Measurements from ENCODE around the gene DCX.
A peak's percentile ranks its signal among the peaks of the same experiment; 100 is the strongest.

The DCX gene

DNA sequence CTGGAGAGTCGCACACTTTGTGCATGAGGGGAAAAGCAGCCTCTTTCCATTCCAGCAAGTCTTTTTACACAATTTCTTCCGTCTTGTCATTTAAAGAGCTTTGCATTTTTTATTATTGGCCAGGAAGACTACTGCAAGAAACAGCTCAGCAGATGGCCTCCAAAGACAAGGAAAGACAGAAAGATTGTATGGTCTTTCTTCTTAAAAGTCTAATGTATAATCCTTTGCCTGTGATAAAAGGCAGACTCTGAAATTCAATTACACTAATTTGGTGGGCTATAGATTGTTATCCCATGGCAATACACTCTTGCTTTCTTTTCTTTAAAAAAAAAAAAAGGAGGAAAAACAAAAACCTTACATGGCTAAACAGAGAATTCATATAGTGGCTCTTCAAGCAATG lies 147.6 kb downstream of the DCX start:
- no peak overlapping the region for H3K27ac ChIP-seq
- TF ChIP-seq, protein P1, sequence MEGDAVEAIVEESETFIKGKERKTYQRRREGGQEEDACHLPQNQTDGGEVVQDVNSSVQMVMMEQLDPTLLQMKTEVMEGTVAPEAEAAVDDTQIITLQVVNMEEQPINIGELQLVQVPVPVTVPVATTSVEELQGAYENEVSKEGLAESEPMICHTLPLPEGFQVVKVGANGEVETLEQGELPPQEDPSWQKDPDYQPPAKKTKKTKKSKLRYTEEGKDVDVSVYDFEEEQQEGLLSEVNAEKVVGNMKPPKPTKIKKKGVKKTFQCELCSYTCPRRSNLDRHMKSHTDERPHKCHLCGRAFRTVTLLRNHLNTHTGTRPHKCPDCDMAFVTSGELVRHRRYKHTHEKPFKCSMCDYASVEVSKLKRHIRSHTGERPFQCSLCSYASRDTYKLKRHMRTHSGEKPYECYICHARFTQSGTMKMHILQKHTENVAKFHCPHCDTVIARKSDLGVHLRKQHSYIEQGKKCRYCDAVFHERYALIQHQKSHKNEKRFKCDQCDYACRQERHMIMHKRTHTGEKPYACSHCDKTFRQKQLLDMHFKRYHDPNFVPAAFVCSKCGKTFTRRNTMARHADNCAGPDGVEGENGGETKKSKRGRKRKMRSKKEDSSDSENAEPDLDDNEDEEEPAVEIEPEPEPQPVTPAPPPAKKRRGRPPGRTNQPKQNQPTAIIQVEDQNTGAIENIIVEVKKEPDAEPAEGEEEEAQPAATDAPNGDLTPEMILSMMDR (conservative IDR thresholded peaks at IDR 0.05) = no peak

DNA sequence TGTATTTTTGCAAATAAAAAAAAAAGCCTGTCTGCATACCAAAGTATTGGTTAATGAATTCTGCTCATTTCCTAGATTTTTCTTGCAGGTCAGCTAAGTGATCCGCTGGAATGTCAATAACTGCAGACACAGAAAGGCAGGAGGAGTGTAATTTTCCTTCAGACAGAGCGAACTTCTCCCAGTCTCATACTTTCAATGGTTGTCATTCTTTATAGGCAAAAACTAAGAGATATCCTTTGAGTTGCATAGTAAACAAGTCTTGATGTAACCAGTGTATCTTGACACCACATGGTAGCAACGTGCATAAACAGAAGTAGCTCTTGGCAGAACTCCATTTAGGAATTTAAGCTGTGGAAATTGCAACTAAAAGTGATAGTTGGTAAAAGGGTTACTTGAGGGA lies 149.9 kb downstream of the DCX start:
- H3K27ac ChIP-seq = no peak overlapping the region
- TF ChIP-seq, protein P1 (conservative IDR thresholded peaks at IDR 0.05) = no peak

DNA sequence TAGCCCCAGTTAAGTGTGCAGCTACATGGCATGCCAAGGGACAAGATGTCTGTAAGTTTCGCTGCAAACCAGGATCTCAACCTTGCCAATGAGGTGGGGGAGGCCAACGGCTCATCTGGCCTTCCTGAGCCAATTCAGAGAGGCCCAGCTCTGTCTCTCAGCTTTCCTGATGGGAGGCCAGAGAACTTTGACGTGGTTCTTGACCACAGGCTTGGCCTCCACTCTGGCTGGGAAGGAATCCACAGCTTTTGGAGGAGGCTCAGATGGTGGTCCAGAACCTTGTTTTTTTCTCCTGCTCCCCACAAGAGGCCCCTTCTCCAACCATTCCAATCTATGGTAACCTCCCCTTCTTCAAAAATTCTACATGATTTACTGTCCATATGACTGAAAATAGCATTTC lies 151.5 kb downstream of the DCX start:
- TF ChIP-seq, protein P1 (conservative IDR thresholded peaks at IDR 0.05) = no peak
- no peak overlapping the region for H3K27ac ChIP-seq

DNA sequence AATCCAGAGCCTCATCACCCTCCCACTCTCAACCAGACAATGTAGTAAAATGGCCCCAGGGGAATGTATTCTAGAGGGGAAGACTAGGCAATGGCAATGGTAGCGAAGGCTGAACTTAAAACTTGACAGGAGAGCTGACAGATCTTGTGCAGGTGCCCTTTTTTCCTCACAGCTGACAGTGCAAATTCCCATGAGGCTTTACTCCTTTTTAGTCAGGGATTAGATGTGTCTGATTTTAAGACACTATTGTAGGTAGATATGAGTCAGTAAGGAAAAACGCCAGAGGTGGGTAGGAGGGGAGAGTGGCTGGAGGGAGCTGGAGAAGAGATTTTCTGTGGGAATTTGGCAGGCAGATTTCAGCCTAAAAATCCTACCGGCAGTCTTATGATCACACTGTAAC lies 152.4 kb downstream of the DCX start:
- TF ChIP-seq, protein P1 (conservative IDR thresholded peaks at IDR 0.05) = no peak

DNA sequence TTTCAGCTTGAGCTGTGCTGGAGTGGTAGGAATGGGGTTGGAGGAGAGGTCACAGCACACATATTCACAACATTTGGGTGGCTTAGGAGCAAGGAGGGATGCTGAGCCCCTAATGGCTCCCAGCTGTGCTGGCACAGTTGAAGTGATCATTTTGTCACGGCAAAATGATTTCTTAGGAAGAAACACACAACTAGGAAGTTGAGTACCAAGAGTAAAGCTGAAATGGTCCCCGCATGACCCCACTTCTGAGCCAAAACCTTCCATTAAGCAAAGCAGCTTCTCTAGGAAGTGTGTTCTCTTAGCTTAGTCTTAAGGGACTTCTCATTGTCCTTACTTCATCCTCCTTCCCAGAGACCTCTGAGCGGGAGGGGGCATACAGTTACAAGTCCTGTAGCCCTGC lies 154.3 kb downstream of the DCX start:
- TF ChIP-seq, protein P1 (conservative IDR thresholded peaks at IDR 0.05) = no peak

More for the DNA sequence above, 152.4 kb downstream of the DCX start:
- H3K27ac ChIP-seq = no peak overlapping the region

DNA sequence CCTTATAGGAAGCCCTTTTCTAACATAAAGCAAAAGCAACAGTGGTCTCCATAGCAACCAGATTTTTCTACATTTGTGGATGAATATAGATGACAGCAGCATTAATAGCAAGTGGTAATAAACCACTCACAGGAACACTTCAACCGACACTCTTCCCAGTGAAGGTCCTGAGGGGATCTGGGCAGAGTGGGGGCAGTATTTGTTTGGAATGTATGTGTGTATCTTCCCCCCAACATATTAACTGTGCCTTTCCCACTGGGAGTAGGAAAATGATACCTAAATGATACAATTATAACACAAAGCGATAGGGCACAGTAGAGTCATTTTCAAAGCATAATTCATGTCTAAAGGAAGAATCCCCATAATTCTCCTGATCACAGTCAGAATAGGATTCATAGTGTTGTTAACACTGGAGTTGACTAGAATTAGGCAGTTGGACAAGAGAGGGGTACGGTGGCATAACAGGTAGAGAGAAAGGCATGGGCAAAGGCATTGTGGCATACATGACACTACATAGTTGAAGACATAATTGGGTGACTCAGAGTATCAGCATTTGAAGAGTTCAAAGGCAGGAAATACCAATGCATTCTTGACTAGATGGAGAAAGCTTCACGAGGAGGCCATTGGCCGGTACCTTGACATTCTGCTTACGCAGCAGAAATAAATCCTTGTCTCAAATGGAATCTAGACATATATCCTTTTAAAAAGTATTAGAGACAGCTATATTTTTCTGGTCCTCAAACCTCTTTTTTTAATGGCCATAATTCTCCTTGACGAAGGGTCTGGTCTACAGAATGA lies 156.9 kb downstream of the DCX start:
- H3K27ac ChIP-seq = no peak overlapping the region
- TF ChIP-seq, protein P1 (conservative IDR thresholded peaks at IDR 0.05) = no peak

More for the DNA sequence above, 154.3 kb downstream of the DCX start:
- no peak overlapping the region for H3K27ac ChIP-seq

DNA sequence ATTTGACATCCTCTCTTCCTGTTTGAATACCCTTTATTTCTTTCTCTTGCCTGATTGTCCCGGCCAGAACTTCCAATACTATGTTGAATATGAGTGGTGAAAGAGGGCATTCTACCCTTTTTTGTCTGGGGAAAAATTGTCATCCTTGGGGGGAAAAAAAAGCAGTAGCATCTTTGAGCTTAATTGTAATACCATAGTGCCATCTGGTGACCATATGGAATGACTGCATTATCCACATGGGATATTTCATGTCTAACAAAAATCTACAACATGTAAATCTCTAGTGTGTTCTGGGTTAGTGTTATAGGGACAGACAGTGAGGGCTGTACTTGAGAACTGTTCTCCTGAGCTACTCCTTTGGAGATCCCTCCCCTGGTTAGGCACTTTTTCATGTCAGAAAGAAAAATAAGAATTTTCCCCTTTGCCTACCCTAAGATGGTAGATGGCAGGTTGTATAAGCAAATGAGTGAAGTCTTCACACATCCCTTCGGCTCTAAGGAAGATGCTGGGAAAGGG lies 167.7 kb downstream of the DCX start:
- TF ChIP-seq, protein P1 (conservative IDR thresholded peaks at IDR 0.05) = peak; percentile 39
- H3K27ac ChIP-seq = no peak overlapping the region

Data from VCaP (cell line).